Hepatocyte (in vitro differentiated cells): ENCODE data around the gene RFX8.

Experiments used
- EZH2 ChIP-seq: fragments of 200-600 bp; sonication (generic); IDR thresholded peaks from 2 replicates; pipeline ENCODE4 v1.6.1; 2016; ENCODE audit warnings: antibody characterized with exemption, mild to moderate bottlenecking, borderline replicate concordance
- TF ChIP-seq, protein P1 (sequence below): fragments of 200-600 bp; sonication (generic); IDR thresholded peaks from 2 replicates; pipeline ENCODE4 v1.5.1; 2016; ENCODE audit warnings: antibody characterized with exemption, mild to moderate bottlenecking; ENCODE audit not compliant: poor library complexity

- no peak for TF ChIP-seq EZH2
- TF ChIP-seq, protein P1, sequence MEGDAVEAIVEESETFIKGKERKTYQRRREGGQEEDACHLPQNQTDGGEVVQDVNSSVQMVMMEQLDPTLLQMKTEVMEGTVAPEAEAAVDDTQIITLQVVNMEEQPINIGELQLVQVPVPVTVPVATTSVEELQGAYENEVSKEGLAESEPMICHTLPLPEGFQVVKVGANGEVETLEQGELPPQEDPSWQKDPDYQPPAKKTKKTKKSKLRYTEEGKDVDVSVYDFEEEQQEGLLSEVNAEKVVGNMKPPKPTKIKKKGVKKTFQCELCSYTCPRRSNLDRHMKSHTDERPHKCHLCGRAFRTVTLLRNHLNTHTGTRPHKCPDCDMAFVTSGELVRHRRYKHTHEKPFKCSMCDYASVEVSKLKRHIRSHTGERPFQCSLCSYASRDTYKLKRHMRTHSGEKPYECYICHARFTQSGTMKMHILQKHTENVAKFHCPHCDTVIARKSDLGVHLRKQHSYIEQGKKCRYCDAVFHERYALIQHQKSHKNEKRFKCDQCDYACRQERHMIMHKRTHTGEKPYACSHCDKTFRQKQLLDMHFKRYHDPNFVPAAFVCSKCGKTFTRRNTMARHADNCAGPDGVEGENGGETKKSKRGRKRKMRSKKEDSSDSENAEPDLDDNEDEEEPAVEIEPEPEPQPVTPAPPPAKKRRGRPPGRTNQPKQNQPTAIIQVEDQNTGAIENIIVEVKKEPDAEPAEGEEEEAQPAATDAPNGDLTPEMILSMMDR = no peak
These were observed 118.4 kb downstream of the RFX8 start for GRCh38 chr2:101356521-101356920.
